ENCODE measurements around the gene ATRIP.

ATRIP gene

GRCh38 chr3:48423883-48424695 is 22.4 kb upstream of the ATRIP start:
- DNase-seq (ENCODE audit: low read depth in 2 of 2): no peak

- DNase-seq (ENCODE audit: low read depth in 2 of 2): no peak
Measured at GRCh38 chr3:48425281-48425812, 21.2 kb upstream of the ATRIP start.

GRCh38 chr3:48426401-48426909 is 20.1 kb upstream of the ATRIP start:
- DNase-seq (ENCODE audit: low read depth in 2 of 2): no peak

- no peak for DNase-seq (ENCODE audit: low read depth in 2 of 2)
Measured at GRCh38 chr3:48426944-48427629, 19.4 kb upstream of the ATRIP start.

- DNase-seq (ENCODE audit: low read depth in 2 of 2): no peak
Measured at GRCh38 chr3:48427630-48427962, 18.9 kb upstream of the ATRIP start.

- DNase-seq (ENCODE audit: low read depth in 2 of 2): no peak
Measured at GRCh38 chr3:48428088-48428571, 18.4 kb upstream of the ATRIP start.

GRCh38 chr3:48428572-48429316 is 17.8 kb upstream of the ATRIP start:
- no peak for DNase-seq (ENCODE audit: low read depth in 2 of 2)

- peak in 1 of 2 donors; percentile 30 for DNase-seq (ENCODE audit: low read depth in 2 of 2)
Measured at GRCh38 chr3:48429317-48429959, 17.1 kb upstream of the ATRIP start.

GRCh38 chr3:48429960-48430707 is 16.4 kb upstream of the ATRIP start, which contains the start of gene PLXNB1:
TSS of gene PLXNB1 (minus strand) at chr3:48430086. CDS start at chr3:48424611, 5,475 bp downstream.
- no peak for DNase-seq (ENCODE audit: low read depth in 2 of 2)

GRCh38 chr3:48430708-48431101 is 15.8 kb upstream of the ATRIP start:
- DNase-seq (ENCODE audit: low read depth in 2 of 2): no peak

GRCh38 chr3:48431224-48432029 is 15.1 kb upstream of the ATRIP start:
- no peak for DNase-seq (ENCODE audit: low read depth in 2 of 2)

GRCh38 chr3:48432411-48433371 is 13.8 kb upstream of the ATRIP start:
- DNase-seq (ENCODE audit: low read depth in 2 of 2): no peak

- DNase-seq (ENCODE audit: low read depth in 2 of 2): no peak
Measured at GRCh38 chr3:48433472-48434118, 12.9 kb upstream of the ATRIP start.

- DNase-seq (ENCODE audit: low read depth in 2 of 2): no peak
Measured at GRCh38 chr3:48434591-48435222, 11.8 kb upstream of the ATRIP start.

GRCh38 chr3:48435223-48435595 is 11.3 kb upstream of the ATRIP start:
- no peak for DNase-seq (ENCODE audit: low read depth in 2 of 2)

GRCh38 chr3:48435774-48436476 is 10.6 kb upstream of the ATRIP start:
- DNase-seq (ENCODE audit: low read depth in 2 of 2): peak; percentile 71 to 80

GRCh38 chr3:48436477-48436787 is 10.1 kb upstream of the ATRIP start:
- no peak for DNase-seq (ENCODE audit: low read depth in 2 of 2)
